HS-5 (cell line): ENCODE results near the gene CNPY4.
A peak's percentile ranks its signal among the peaks of the same experiment; 100 is the strongest.

Experiments used
- DNase-seq: peaks from one replicate; pipeline ENCODE4 v3.0.0-alpha.2; 2012; ENCODE audit warnings: low read depth

CNPY4 gene

GRCh38 chr7:100091411-100092181, 27.8 kb upstream of the CNPY4 start:
- DNase-seq, result no peak

GRCh38 chr7:100093054-100093453, 26.4 kb upstream of the CNPY4 start:
- no peak for DNase-seq

- no peak for DNase-seq
These were observed 25.9 kb upstream of the CNPY4 start for GRCh38 chr7:100093498-100093897.

GRCh38 chr7:100093925-100094486, 25.4 kb upstream of the CNPY4 start:
- no peak for DNase-seq

GRCh38 chr7:100095289-100095688, 24.1 kb upstream of the CNPY4 start:
- DNase-seq, result no peak

GRCh38 chr7:100095704-100096103, 23.7 kb upstream of the CNPY4 start:
- DNase-seq, result no peak

- DNase-seq, result no peak
These were observed 20.5 kb upstream of the CNPY4 start for GRCh38 chr7:100098913-100099312.

- DNase-seq, result no peak
These were observed 20.0 kb upstream of the CNPY4 start for GRCh38 chr7:100099452-100099851.

- peak; percentile 64 for DNase-seq
These were observed 18.9 kb upstream of the CNPY4 start for GRCh38 chr7:100100420-100101015.

- DNase-seq, result peak; percentile 74
These were observed 18.2 kb upstream of the CNPY4 start, which contains the start of the genes AP4M1 and MCM7 for GRCh38 chr7:100101016-100101862. Gene AP4M1, plus strand, starts transcription at chr7:100101643. Its CDS starts 72 bp downstream, at chr7:100101715. Gene MCM7, minus strand, starts transcription at chr7:100101397. Its CDS starts 103 bp downstream, at chr7:100101294.

GRCh38 chr7:100102950-100103840, 16.2 kb upstream of the CNPY4 start:
- no peak for DNase-seq

GRCh38 chr7:100105534-100105933, 13.9 kb upstream of the CNPY4 start:
- no peak for DNase-seq

GRCh38 chr7:100106633-100107032, 12.8 kb upstream of the CNPY4 start:
- DNase-seq, result no peak

- no peak for DNase-seq
These were observed 12.2 kb upstream of the CNPY4 start for GRCh38 chr7:100107125-100107737.

- no peak for DNase-seq
These were observed 11.5 kb upstream of the CNPY4 start for GRCh38 chr7:100107890-100108289.

GRCh38 chr7:100109521-100110163, 9.8 kb upstream of the CNPY4 start:
- DNase-seq, result no peak

GRCh38 chr7:100111156-100111555, 8.3 kb upstream of the CNPY4 start:
- DNase-seq, result no peak

- no peak for DNase-seq
These were observed 7.5 kb upstream of the CNPY4 start for GRCh38 chr7:100111914-100112313.

GRCh38 chr7:100115026-100115425, 4.4 kb upstream of the CNPY4 start:
- no peak for DNase-seq

GRCh38 chr7:100118388-100119071, 904 bp upstream of the CNPY4 start:
- DNase-seq, result no peak
